A204.1 (cell line): ENCODE results near the gene AGBL4.
A peak's percentile ranks its signal among the peaks of the same experiment; 100 is the strongest.

ENCODE experiments used
- FAIRE-seq: peaks from 2 replicates; lab custom pipeline; 2012; peaks lifted over from hg19 to GRCh38; lab: Jason Lieb, UNC

The AGBL4 gene

DNA sequence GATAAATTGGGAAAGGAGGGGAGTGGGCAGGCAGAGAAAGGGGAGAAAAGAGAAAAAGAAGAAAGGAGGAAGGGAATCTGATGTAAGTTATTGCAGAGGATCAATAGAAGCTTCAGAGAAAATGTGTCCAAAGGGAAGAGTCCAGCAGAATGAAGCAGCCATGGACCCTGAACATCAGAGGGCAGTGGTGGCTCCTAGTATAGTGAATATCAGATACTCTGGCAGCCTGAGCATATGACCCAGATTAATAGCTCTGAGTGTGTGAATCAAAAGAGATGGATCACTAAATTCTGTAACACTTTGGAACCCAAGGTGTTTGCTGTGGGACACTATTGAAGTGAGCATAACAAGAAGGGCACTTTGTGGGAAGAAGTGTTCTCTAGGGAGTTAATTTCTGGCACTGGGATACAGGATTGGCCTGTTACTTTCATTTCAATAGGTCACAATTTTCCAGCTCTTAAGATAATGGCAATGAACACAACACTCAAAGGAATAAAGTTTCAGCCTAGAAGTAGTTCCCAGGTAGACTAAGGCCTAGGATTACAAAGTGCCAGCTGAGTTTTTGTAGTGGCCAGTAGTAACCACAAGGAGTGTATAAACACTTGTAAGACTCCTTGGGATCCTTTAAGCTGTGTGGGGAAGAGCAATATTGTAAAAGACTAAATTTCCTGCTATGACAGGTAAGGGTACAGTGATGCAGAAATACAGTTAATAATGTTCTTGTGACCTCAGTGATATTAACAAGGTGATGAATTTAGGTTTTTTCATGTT is 1082.6 kb downstream of the AGBL4 start:
- FAIRE-seq = no peak

DNA sequence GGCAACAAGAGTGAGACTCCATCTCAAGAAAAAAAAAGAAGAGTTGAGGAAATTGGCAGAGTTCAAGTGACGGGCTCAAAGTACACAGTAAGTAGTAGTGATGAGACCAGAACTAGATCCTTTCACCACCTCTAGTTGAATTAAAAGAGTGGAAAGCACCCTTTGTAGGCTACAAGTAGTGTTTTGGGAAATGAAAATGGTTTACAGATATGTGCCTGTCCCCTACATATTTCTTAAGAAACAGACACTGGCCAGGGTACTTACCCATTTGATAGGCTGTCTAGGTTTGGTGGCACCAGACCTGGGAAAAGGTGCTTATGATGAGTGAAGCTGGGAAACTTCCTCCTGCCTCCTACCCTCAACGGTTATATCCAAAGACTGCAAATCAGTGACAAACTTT is 1083.4 kb downstream of the AGBL4 start:
- no peak for FAIRE-seq

DNA sequence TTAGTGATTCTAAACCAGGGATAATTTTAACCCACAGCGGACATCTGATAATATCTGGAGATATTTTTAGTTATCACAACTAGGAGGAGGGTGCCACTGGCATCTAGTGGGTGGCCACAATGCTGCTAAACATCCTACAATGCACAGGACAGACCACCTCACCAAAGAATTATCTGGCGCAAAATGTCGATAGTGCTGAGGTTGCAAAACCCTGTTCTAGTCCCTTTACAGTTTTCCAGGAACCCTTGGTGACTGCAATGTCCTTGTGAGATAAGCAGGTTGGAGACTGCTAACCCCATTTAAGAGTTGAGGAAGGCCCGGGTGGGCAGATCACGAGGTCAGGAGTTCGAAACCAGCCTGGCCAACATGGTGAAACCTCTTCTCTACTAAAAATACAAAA is 1083.9 kb downstream of the AGBL4 start:
- FAIRE-seq = no peak

- no peak for FAIRE-seq
Measured at GRCh38 chr1:48939042-48939441, 1084.7 kb downstream of the AGBL4 start.

- no peak for FAIRE-seq
Measured at GRCh38 chr1:48937732-48938131, 1086.0 kb downstream of the AGBL4 start.

- FAIRE-seq = no peak
Measured at GRCh38 chr1:48936436-48936835, 1087.3 kb downstream of the AGBL4 start.

DNA sequence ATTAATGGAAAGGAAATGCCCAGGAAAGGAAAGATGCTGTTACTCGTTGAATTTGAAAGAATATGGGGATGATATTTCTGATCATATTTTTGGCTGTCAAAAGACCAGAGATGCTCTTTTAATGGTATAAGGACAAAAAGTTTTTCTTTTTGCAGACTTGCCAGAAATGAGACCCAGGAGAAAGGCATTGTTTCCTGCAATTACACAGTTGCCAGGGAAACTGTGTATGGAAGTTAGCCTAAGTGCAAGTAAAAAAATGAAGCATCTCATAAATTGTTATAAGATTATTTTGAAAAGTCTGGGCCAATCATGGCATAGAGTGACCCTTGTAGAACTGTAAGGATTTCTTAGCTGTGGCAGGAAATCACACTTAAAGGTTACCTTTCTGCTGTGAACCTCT is 1091.4 kb downstream of the AGBL4 start:
- no peak for FAIRE-seq

DNA sequence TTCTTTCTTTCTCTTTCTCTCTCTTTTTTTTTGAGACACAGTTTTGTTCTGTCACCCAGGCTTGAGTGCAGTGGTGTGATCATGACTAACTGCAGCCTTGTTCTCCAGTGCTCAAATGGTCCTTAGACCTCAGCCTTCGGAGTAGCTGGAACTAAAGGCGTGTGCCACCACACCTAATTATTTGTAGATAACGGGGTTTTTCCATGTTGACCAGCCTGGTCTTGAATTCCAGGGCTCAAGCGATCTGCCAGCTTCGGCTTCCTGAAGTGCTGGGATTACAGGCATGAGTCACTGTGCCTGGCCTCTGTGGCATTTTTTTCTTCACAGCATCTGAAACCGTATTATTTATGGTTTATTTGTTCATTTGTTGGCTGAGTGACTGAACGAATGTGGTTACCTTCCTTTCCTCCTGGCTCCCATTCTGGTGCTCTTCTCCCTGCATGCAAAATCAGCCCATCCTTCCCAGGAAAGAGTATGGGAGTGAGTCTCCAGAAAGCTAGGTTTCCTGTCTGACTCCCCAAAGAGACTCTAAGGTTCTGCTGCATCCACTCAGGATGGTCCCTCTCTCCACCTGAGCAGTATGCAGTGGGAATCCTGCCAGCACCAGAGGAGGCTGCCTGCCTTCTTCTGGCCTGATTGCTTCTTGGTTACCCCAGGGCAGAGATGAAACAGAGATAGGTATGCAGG is 1092.1 kb downstream of the AGBL4 start:
- no peak for FAIRE-seq

DNA sequence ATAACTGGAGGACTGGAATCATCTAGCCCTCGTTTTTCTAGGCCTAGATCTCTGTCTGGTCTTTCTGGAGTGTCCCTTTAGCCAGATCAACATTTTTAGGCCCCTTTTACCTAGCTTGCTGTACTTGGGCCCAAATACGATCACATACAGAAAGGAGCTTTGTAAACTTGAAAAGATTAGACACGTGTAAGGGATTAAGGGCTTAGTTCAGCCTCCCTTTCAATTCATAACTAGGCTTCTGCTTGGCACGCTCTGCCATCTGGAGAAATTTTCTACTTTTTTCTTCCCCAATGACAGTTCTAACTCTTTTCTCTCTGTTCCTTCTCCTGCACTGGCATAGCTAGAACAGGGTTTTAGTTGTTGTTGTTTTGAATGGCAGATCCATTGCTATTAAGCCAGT is 1093.7 kb downstream of the AGBL4 start:
- no peak for FAIRE-seq

DNA sequence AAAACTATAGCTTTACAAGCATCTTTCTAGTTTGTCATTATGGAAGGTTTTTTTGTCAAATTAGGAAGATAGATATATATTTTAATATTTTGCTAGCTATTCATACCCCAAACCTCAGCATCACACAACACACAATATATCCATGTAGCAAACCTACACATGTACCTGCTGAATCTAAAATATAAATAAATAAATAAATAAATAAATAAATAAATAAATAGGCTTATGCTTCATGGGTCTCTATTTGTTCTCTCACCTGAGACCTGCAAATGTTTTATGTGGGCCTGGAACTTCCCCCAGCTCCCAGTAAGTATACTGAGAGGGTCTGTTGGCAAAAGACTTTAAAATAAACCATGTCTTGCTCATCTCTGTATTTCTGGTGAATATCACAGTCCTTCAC is 1099.7 kb downstream of the AGBL4 start:
- FAIRE-seq = no peak

DNA sequence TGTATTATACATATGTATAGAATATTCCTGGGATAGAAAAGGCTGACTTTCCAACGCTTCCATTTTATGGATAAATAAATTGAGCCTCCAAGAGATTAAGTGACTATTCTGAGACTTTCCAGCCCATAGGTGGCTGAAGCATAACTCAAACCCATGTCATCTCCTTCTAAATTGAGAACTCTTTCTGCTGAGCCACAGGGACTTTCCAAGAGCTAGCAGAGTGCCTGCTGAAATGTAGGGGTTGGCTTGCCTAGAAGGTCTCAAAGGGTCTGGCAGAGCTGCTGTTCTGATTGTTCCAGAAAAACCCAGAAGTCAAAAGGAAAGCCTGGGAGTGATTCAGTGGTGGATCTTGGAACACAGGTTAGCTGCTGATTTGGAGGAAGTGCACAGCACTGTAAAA is 1100.6 kb downstream of the AGBL4 start:
- FAIRE-seq = no peak

DNA sequence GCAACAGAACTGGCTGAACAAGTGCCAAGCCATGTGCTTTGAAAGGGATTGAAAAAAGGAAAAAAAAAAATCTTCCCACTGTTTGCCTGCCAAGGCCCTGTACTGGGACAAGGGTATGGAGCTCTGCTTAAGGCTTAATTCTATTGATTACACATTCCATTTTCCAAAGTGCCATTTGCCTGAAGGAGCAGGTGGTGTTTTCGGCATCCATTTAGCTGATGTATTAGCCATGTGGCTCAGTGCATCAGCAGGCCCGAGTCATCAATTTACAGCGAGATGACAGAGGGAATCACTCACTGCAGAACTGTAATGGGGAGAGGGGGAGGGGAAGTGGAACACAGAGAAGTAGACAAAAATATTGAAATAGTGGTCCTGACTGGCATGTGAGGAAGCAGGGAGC is 1102.9 kb downstream of the AGBL4 start:
- FAIRE-seq = no peak

GRCh38 chr1:48917901-48918603 is 1105.7 kb downstream of the AGBL4 start:
- no peak for FAIRE-seq

GRCh38 chr1:48917070-48917454 is 1106.7 kb downstream of the AGBL4 start:
- FAIRE-seq = peak; percentile 64

DNA sequence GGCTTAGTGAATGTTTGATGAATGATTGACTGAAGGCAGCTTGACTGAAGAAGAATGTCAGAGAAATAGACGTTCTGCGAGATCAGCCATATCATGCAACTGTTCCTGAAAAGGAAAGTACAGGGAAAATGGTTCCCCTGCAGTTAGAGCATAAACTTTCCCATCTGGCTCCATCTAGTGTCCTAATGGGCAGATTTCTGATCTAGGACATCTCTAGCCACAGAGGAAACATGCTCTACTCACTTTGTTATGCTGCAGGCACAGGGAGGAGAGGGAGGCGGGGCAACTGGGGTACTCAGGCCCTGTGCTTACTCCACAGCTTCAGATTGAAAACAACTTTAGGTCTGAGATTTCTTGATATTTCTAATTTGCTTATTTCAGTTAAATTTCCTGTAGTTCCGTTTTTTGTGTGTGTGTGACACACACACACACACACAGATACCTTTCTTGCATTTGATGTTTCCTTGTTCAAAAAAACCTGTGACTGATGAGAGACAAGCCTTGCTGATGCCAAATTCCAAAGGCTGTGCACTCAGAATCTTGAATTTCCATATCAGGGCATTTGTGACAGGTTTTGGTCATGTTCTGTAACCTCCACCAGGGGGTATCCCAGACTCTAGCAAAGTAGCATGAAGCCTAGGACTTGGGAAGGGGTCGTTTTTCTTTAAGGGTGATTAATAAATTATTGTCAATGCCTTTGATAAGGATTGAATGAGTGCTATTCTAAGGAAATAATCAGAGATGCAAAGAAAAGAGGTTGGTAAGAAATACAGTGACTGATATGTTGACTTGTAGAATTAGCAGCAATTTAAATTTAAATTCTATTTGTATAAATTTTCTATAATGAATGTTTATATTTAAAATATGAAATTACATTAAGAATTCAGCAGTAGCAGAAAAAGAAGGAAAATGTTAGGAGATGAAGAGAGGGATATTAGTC is 1107.4 kb downstream of the AGBL4 start:
- peak; percentile 74 for FAIRE-seq

GRCh38 chr1:48908606-48909005 is 1115.1 kb downstream of the AGBL4 start:
- FAIRE-seq = no peak

DNA sequence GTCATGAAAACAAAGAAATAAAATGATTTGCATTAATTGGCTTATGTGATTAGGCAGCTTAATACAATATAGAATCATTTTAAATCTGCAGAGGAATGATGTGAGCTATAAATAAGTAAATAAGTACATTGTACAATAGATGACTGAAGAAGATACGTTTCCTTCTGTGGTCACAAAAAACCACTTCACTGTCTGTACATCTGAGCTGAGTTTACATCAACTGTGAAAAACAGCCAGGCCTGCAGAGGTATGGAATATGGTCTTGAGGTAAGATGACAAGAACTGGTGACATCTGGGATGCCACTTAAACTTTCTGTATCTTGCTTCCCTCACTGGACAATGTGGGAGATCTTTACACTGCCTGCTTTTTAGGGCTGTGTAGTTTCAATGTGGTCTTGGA is 1117.0 kb downstream of the AGBL4 start:
- no peak for FAIRE-seq

GRCh38 chr1:48906164-48906563 is 1117.6 kb downstream of the AGBL4 start:
- FAIRE-seq = no peak

GRCh38 chr1:48903291-48903690 is 1120.5 kb downstream of the AGBL4 start:
- no peak for FAIRE-seq

GRCh38 chr1:48898894-48899293 is 1124.9 kb downstream of the AGBL4 start:
- FAIRE-seq = no peak

DNA sequence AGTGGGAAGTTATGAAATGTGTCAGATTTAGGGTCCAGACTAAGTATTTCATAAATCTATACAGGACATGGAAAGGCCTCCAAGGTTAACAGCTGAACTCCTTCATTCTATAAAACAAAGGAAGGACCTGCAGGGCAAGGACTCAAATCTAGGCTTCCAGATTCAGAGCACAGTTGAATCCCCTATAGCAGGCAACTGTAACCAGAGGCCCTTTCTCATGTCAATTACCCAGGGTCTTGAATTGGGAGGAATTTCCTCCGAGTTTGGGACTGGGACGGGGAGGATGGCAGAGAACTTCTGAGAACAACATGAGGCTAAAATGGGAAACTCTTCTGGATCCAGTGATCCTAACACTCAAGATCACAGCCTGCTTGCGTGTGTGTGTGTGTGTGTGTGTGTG is 1134.1 kb downstream of the AGBL4 start:
- FAIRE-seq = no peak

GRCh38 chr1:48889082-48889481 is 1134.7 kb downstream of the AGBL4 start:
- no peak for FAIRE-seq
